GM12864 (cell line): ENCODE data around the gene CCBE1.

Experiments
- DNase-seq: peaks from one replicate; pipeline ENCODE4 v3.0.0-alpha.2; 2011; ENCODE audit warnings: low read depth
- H3K4me3 ChIP-seq: 2 replicates; pipeline ENCODE4 v1.5.1; 2011; ENCODE audit warnings: mild to moderate bottlenecking, low read depth, low read length, control low read depth
- CTCF ChIP-seq: IDR thresholded peaks from 2 replicates; pipeline ENCODE4 v1.5.1; 2011; ENCODE audit warnings: low read depth, mild to moderate bottlenecking, moderate library complexity, low read length, control low read depth, inconsistent platforms; ENCODE audit errors: missing control alignments

The CCBE1 gene

DNA sequence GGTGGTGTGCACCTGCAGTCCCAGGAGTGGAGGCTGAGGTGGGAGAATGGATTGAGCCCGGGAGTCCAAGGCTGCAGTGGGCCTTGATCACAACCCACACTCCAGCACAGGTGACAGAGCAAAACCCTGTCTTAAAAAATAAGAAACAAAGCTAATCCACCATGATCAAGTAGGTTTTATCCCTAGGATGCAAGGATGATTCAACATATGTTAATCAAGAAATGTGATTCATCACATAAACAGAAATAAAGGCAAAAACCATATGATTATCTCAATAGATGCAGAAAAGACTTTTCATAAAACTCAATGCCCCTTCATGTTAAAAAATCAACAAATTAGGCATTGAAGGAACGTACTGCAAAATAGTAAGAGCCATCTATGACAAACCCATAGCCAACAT, 58.1 kb downstream of the CCBE1 start:
- no peak for DNase-seq
- H3K4me3 ChIP-seq, result no peak overlapping the region
- TF ChIP-seq CTCF, result no peak

GRCh38 chr18:59633961-59634485, 63.2 kb downstream of the CCBE1 start:
- no peak for TF ChIP-seq CTCF
- H3K4me3 ChIP-seq, result no peak overlapping the region
- DNase-seq, result no peak

- no peak for TF ChIP-seq CTCF
- no peak overlapping the region for H3K4me3 ChIP-seq
Observed at GRCh38 chr18:59633317-59633716, 63.9 kb downstream of the CCBE1 start.

GRCh38 chr18:59631583-59632181, 65.5 kb downstream of the CCBE1 start:
- no peak overlapping the region for H3K4me3 ChIP-seq
- TF ChIP-seq CTCF, result peak; percentile 67
- no peak for DNase-seq

More at GRCh38 chr18:59633317-59633716, 63.9 kb downstream of the CCBE1 start:
- DNase-seq, result no peak

DNA sequence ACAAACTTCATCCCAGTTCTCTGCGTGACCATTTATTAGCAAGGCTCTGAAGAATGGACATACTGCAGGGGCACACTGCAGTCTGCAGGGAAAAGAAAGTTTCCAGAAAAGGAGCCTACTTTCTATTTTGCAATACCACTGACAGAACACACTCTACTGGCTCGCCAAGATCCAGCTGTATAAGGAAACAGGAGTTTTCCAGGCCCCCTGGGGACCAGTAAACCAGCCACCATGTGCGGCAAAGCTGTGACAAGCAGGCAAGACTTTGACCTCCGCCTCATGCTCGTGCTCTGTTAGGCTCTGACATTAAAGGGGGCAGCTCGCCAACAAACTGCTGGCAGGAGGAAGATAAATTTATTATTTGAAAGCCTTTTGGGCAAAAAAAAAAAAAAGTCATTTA, 67.3 kb downstream of the CCBE1 start:
- no peak for TF ChIP-seq CTCF
- H3K4me3 ChIP-seq, result no peak overlapping the region
- DNase-seq, result no peak

DNA sequence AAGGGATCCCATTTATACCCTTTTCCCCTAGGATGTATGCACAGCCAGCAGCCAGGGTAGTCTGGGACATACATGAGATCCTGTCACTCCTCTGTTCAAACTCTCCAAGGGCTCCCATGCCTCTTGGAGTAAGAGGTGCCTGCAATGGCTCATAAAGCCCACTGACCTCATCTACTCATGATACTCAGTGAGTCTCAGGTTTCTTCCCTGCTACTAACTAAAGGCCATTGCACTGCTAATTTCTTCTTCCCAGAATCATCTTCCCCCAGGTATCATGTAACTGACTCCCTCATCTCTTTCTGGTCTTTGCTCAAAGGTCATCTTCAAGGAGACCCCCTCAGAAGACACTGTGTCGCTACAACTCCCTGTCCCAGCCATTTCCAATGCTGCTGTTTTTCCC, 68.2 kb downstream of the CCBE1 start:
- TF ChIP-seq CTCF, result no peak
- no peak for DNase-seq
- no peak overlapping the region for H3K4me3 ChIP-seq

DNA sequence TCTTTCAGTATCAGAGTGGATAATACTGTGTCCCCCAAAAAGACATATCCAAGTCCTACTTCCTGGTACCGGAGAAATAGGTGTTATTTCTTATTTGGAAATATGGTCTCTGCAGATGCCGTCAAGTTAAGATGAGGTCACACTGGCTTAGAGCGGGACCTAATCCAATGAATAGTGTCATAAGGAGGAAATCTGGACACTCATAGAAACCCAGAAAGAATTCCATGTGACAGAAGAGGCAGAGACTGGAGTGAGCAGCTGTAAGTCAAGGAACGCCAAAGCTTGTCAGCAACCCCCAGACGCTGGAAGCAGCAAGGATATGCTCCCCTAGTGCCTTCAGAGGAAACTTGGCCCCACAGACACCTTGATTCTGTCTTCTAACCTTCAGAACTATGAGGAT, 69.8 kb downstream of the CCBE1 start:
- no peak overlapping the region for H3K4me3 ChIP-seq
- DNase-seq, result no peak
- TF ChIP-seq CTCF, result no peak
